Lung (tissue), 12 donors: Measurements from ENCODE around the gene TBCD. TPM values are rescaled to one million over a fixed set of nuclear protein-coding genes. Genes with fewer than 3 reads are reported as not detected.

Experiments used
- ATAC-seq: fragments of 200-7000 bp; cut with Tn5 transposase; one replicate; pipeline ENCODE4 v1.9.1; 2020; ENCODE audit warnings: moderate number of reproducible peaks; ENCODE audit not compliant: insufficient read depth, low FRiP score
- DNase-seq, 3 donors: peaks; one replicate each; pipeline ENCODE4 v3.0.0-alpha.2; 2013 to 2017
- H3K27ac ChIP-seq, 2 donors: one replicate each; pipeline ENCODE4 v1.5.1; 2013; ENCODE audit warnings: mild to moderate bottlenecking in 2 of 2, moderate library complexity in 2 of 2, control low read depth in 1 of 2, inconsistent platforms in 1 of 2, low read depth in 1 of 2, low read length in 1 of 2
- H3K27me3 ChIP-seq, 3 donors: one replicate each; pipeline ENCODE4 v1.5.1; 2013; ENCODE audit warnings: low read length in 2 of 3; ENCODE audit not compliant: control insufficient read depth in 3 of 3, insufficient read depth in 3 of 3
- H3K36me3 ChIP-seq, 4 donors: one replicate each; pipeline ENCODE4 v1.5.1; 2013; ENCODE audit warnings: low read length in 4 of 4, mild to moderate bottlenecking in 1 of 4, moderate library complexity in 1 of 4; ENCODE audit not compliant: control insufficient read depth in 4 of 4, insufficient read depth in 4 of 4
- H3K4me1 ChIP-seq, 5 donors: one replicate each; pipeline ENCODE4 v1.5.1; 2013; ENCODE audit warnings: low read length in 5 of 5, mild to moderate bottlenecking in 2 of 5, moderate library complexity in 1 of 5; ENCODE audit not compliant: control insufficient read depth in 5 of 5, insufficient read depth in 5 of 5
- H3K4me3 ChIP-seq: one replicate; pipeline ENCODE4 v1.5.1; 2013; ENCODE audit warnings: mild to moderate bottlenecking, control low read depth, moderate library complexity
- H3K9ac ChIP-seq, 2 donors: one replicate each; pipeline ENCODE4 v1.5.1; 2013; ENCODE audit warnings: low read length in 2 of 2, control low read depth in 1 of 2; ENCODE audit not compliant: insufficient read depth in 1 of 2
- H3K9me3 ChIP-seq, 4 donors: one replicate each; pipeline ENCODE4 v1.5.1; 2013; ENCODE audit warnings: low read length in 3 of 4, mild to moderate bottlenecking in 1 of 4, moderate library complexity in 1 of 4; ENCODE audit not compliant: control insufficient read depth in 4 of 4, insufficient read depth in 3 of 4
- CTCF ChIP-seq: IDR thresholded peaks from 2 replicates; pipeline ENCODE4 v1.5.1; 2012; ENCODE audit warnings: mild to moderate bottlenecking; ENCODE audit errors: control extremely low read depth, extremely low read depth
- WGBS, 2 donors: extraction: QIAGEN DNeasy Blood & Tissue Kit; methylation state at CpG; one replicate each; pipeline ENCODE4 v1.1.7; 2013; 5-methylcytosine and 5-hydroxymethylcytosine counted together
- polyA plus RNA-seq, 2 donors: library from polyadenylated mRNA; stranded (reverse); fragments of 200-250 nt; gene quantifications; one replicate each; pipeline ENCODE4 v1.2.1, GENCODE V29; 2013
- total RNA-seq, 2 donors: library from RNA; depleted of rRNA in 1 of 2; stranded (reverse); fragments of >200 nt in 1 of 2; gene quantifications; one replicate each; pipeline ENCODE4 v1.2.1, GENCODE V29; 2014 to 2021
- donor health status: control.
- donor health status: control.
- donor health status: Bipolar disorder and iron deficiency.
- donor health status: healthy.
- donor health status: DM: yes; HTN: yes; CAD: no.

The TBCD gene
- total and polyA plus RNA-seq, 4 donors, result 57.6 to 119 (median 90.3) TPM

DNA sequence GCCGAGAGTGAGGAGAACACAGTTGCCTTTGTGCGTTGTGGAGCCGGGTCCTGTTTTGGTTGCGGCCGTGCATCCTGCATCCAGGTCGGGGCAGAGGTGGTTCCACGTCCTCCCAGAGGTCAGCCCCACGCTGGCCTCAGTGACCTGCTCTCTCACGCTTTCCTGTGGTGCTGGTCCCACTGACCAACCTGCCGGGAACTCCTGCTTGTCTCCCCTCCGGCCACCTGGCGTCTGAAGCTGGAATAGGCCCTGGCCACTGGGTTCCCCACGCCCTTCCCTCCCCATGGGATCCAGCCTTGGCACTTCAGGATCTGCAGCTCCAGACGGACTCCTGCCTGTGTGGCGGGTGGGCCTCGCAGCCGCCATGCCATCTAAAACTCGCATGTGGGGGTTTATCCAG is 173.5 kb downstream of the TBCD start:
- WGBS, 2 donors, result 91 to 94% methylated on average over 17 to 18 of the region's 18 CpGs
- peaks cover 7 to 69% (median 22%) of the 10 kb centered on the region in 4 donors for H3K36me3 ChIP-seq
- TF ChIP-seq CTCF, result no peak

DNA sequence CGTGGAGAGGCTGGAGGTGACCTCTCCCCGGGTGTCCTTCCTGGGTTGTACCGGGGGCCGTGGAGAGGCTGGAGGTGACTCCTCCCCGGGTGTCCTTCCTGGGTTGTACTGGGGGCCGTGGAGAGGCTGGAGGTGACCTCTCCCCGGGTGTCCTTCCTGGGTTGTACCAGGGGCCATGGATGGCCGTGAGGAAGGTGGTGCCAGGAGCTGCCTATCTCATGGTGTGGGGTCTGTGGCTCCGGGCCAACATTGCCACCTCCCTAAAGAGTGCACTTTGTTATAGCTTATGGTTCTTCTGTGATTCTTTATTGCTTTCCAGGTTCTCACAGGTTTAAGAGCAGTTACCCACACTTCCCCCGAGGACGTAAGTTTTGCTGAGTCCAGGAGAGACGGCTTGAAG is 174.2 kb downstream of the TBCD start:
- no peak overlapping the region for H3K27ac ChIP-seq
- H3K27me3 ChIP-seq, result no peaks in the 10 kb centered on the region
- H3K4me1 ChIP-seq, result no peaks in the 10 kb centered on the region
- WGBS, 2 donors, result 93% methylated on average over 8 to 12 of the region's 12 CpGs
- H3K4me3 ChIP-seq, result no peak overlapping the region
- DNase-seq, result no peak
- H3K36me3 ChIP-seq, result peaks cover 7 to 73% (median 27%) of the 10 kb centered on the region in 4 donors
- TF ChIP-seq CTCF, result no peak
- no peaks in the 10 kb centered on the region for H3K9me3 ChIP-seq
- ATAC-seq, result no peak
- no peak overlapping the region for H3K9ac ChIP-seq

More for the DNA sequence above, 173.5 kb downstream of the TBCD start:
- Histone ChIP-seq H3K27ac (no peak overlapping the region), H3K4me3 (no peak overlapping the region), H3K27me3 (no peaks in the 10 kb centered on the region), H3K4me1 (no peaks in the 10 kb centered on the region), H3K9me3 (no peaks in the 10 kb centered on the region), H3K9ac (no peak overlapping the region)
- ATAC-seq (no peak), DNase-seq (no peak)

GRCh38 chr17:82926716-82927115 is 174.9 kb downstream of the TBCD start:
- H3K27ac ChIP-seq, result no peak overlapping the region
- no peak for DNase-seq
- H3K9ac ChIP-seq, result no peak overlapping the region
- no peak overlapping the region for H3K4me3 ChIP-seq
- no peak for ATAC-seq
- 94 to 95% methylated on average over 18 of the region's 18 CpGs for WGBS, 2 donors
- no peak for TF ChIP-seq CTCF
- peaks cover 7 to 76% (median 28%) of the 10 kb centered on the region in 4 donors for H3K36me3 ChIP-seq
- H3K27me3 ChIP-seq, result no peaks in the 10 kb centered on the region
- no peaks in the 10 kb centered on the region for H3K9me3 ChIP-seq
- peaks cover 0 to 4% (median 0%) of the 10 kb centered on the region in 5 donors for H3K4me1 ChIP-seq

- ATAC-seq, result no peak
- 96 to 97% methylated on average over 17 of the region's 17 CpGs for WGBS, 2 donors
- no peak overlapping the region for H3K27ac ChIP-seq
- H3K27me3 ChIP-seq, result no peaks in the 10 kb centered on the region
- no peak overlapping the region for H3K4me3 ChIP-seq
- peaks cover 0 to 4% (median 0%) of the 10 kb centered on the region in 5 donors for H3K4me1 ChIP-seq
- H3K9ac ChIP-seq, result no peak overlapping the region
- no peak for TF ChIP-seq CTCF
- no peak for DNase-seq
- H3K36me3 ChIP-seq, result peaks cover 7 to 74% (median 28%) of the 10 kb centered on the region in 4 donors
- no peaks in the 10 kb centered on the region for H3K9me3 ChIP-seq
These were observed 175.4 kb downstream of the TBCD start for GRCh38 chr17:82927311-82927660.
